H1 (cell line): ENCODE measurements around the gene SRRM3. TPM values are rescaled to one million over a fixed set of nuclear protein-coding genes. Genes with fewer than 3 reads are reported as not detected.

Experiments
- ASH2L ChIP-seq: fragments of 200-600, 300-600 bp; sonication (generic); IDR thresholded peaks from one replicate; pipeline ENCODE4 v1.7.1; 2017; ENCODE audit warnings: low read length
- CBX5 ChIP-seq: fragments of 300-800, 300-1000 bp; sonication (generic); IDR thresholded peaks from 2 replicates; pipeline ENCODE4 v1.7.1; 2016; ENCODE audit warnings: antibody characterized with exemption, low read length, low read depth
- CHD2 ChIP-seq: IDR thresholded peaks from 2 replicates; pipeline ENCODE4 v1.6.1; 2012; ENCODE audit warnings: low read length, improper control_type of control experiment
- CTBP2 ChIP-seq: IDR thresholded peaks from 2 replicates; pipeline ENCODE4 v1.7.0; 2011; ENCODE audit warnings: borderline replicate concordance, mild to moderate bottlenecking, moderate library complexity, mixed read lengths, low read length; ENCODE audit not compliant: insufficient read depth, insufficient read length
- EZH2 ChIP-seq: fragments of 200-600 bp; sonication (generic); IDR thresholded peaks from 2 replicates; pipeline ENCODE4 v1.7.1; 2012; ENCODE audit warnings: low read depth, mild to moderate bottlenecking, moderate library complexity, low read length, inconsistent platforms; ENCODE audit not compliant: severe bottlenecking
- FOSL1 ChIP-seq: IDR thresholded peaks from 2 replicates; pipeline ENCODE4 v1.6.1; 2011; ENCODE audit warnings: mild to moderate bottlenecking, low read depth, low read length, moderate library complexity; ENCODE audit not compliant: insufficient read depth
- HDAC2 ChIP-seq, 2 experiments: fragments of 300-600 bp in 1 of 2; sonication (generic) in 1 of 2; IDR thresholded peaks; 2 replicates each; pipeline ENCODE4 v1.6.1; 2011 to 2012; ENCODE audit warnings: low read depth in 2 of 2, low read length in 2 of 2, mild to moderate bottlenecking in 2 of 2, moderate library complexity in 2 of 2, borderline replicate concordance in 1 of 2, inconsistent platforms in 1 of 2
- KDM4A ChIP-seq: IDR thresholded peaks from one replicate; pipeline ENCODE4 v1.7.1; 2012; ENCODE audit warnings: low read depth, mild to moderate bottlenecking, moderate library complexity, low read length, inconsistent platforms; ENCODE audit not compliant: severe bottlenecking
- NANOG ChIP-seq: IDR thresholded peaks from 2 replicates; pipeline ENCODE4 v1.6.1; 2011; ENCODE audit warnings: low read length, low read depth, mild to moderate bottlenecking, inconsistent platforms; ENCODE audit not compliant: insufficient read depth, poor library complexity, severe bottlenecking
- POU5F1 ChIP-seq: IDR thresholded peaks from 2 replicates; pipeline ENCODE4 v1.6.1; 2011; ENCODE audit warnings: low read depth, mild to moderate bottlenecking, low read length, moderate library complexity
- RXRA ChIP-seq: IDR thresholded peaks from 2 replicates; pipeline ENCODE4 v1.6.1; 2011; ENCODE audit warnings: low read depth, mild to moderate bottlenecking, low read length, moderate library complexity; ENCODE audit not compliant: insufficient read depth
- SIRT6 ChIP-seq: IDR thresholded peaks from one replicate; pipeline ENCODE4 v1.7.1; 2012; ENCODE audit warnings: low read length, inconsistent platforms
- SP1 ChIP-seq: IDR thresholded peaks from 2 replicates; pipeline ENCODE4 v1.6.1; 2011; ENCODE audit warnings: low read depth, low read length
- SUZ12 ChIP-seq: fragments of 200-600 bp; sonication (generic); IDR thresholded peaks from 2 replicates; pipeline ENCODE4 v1.6.1; 2012; ENCODE audit warnings: mild to moderate bottlenecking, inconsistent platforms, low read length, moderate library complexity, mixed read lengths
- TAF1 ChIP-seq: IDR thresholded peaks from 2 replicates; pipeline ENCODE4 v1.6.1; 2011; ENCODE audit warnings: mild to moderate bottlenecking, low read depth, low read length
- ZNF274 ChIP-seq: IDR thresholded peaks from 2 replicates; pipeline ENCODE4 v1.7.0; 2012; ENCODE audit warnings: low read length, borderline replicate concordance; ENCODE audit errors: extremely low read depth
- polyA plus RNA-seq, 7 experiments: library from polyadenylated mRNA; depleted of rRNA in 3 of 7; stranded (reverse) in 5 of 7; unstranded in 2 of 7; fragments of >200 nt in 5 of 7; fragments of 200-250 nt in 2 of 7; gene quantifications; 1 replicate in 5 of 7; 2 replicates in 1 of 7; 4 replicates in 1 of 7; pipeline versions ENCODE4 v1.2.1 to v1.2.3, GENCODE V29; 2011 to 2013; ENCODE audit warnings: missing spikeins in 2 of 7, mixed read lengths in 2 of 7
- total RNA-seq: library from RNA; stranded (reverse); fragmentation: NEBNext Ultra II Directional; extraction: Animal tissue kit (Norgen Biotek cat#: 25700); gene quantifications from 2 replicates; pipeline ENCODE4 v1.2.1, GENCODE V29; 2021
- TF ChIP-seq, protein P1 (sequence below): IDR thresholded peaks from 2 replicates; pipeline ENCODE4 v1.6.1; 2011; ENCODE audit warnings: low read length, improper control_type of control experiment
- TF ChIP-seq, protein P2 (sequence below), 3 experiments: IDR thresholded peaks; 1 replicate in 2 of 3; 2 replicates in 1 of 3; pipeline versions ENCODE4 v1.5.1 to v1.6.1; 2011; ENCODE audit warnings: low read length in 3 of 3, mild to moderate bottlenecking in 3 of 3, inconsistent platforms in 2 of 3, low read depth in 1 of 3, moderate library complexity in 1 of 3; ENCODE audit not compliant: insufficient read depth in 1 of 3; ENCODE audit errors: control extremely low read depth in 1 of 3
- TF ChIP-seq, protein P3 (sequence below): IDR thresholded peaks from 2 replicates; pipeline ENCODE4 v1.6.1; 2012; ENCODE audit warnings: inconsistent platforms

The SRRM3 gene
- total and polyA plus RNA-seq, 2 of the 8 experiments (the other 6 are each of a cell fraction or from before 2014, with no cell fraction given) = 10.4 to 17.4 TPM

DNA sequence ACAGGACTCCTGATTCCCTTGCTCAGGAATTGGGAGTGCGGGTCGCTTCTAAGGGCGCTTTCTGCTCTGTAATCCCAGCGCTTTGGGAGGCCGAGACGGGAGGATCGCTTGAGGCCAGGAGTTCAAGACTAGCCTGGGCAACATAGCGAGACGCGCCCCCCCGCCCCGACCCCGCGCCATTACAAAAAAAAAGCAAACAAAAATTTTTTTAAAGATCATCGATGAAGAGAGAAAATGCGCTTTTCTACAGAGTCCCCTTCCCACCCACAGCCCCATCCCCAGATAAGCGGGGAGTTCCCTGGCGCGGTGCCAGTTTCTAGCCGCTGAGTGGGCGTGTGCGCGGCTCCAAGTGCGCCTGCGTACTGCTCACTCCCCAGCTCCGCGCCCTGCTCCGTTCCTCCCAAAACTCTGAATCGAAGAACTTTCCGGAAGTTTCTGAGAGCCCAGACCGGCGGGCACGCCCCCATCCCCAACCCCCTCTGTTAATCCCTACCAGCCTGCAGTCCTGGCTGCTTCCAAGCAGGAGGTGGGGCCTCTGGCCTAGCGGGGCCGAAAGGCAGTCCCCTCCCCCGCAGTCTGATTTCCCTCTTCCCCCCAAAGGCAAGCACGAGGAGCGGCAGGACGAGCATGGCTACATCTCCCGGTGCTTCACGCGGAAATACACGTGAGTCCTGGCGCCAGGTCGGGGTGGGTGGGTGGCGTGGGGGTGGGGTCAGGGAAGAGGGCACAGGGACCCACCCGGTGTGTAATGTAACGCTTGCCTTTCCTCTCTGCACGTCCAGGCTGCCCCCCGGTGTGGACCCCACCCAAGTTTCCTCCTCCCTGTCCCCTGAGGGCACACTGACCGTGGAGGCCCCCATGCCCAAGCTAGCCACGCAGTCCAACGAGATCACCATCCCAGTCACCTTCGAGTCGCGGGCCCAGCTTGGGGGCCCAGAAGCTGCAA is 101.8 kb downstream of the SRRM3 start (continued):
- TF ChIP-seq ASH2L (peak; percentile 37), SP1 (peak; percentile 93), SIRT6 (no peak), CBX5 (no peak), TAF1 (peak; percentile 66; the same call in 1 of the 2 replicates), EZH2 (no peak), CHD2 (peak; percentile 20; the same call in 1 of the 2 replicates), NANOG (no peak), SUZ12 (no peak), CTBP2 (peak; percentile 82), RXRA (no peak), HDAC2 (IDR thresholded peaks at IDR 0.05; ENCODE audit: borderline replicate concordance in 1 of 2, low read depth in 2 of 2, low read length in 2 of 2) (peak in 1 of 2 experiments; percentile 51; a peak in 1 of 4 replicates), POU5F1 (no peak), KDM4A (no peak), FOSL1 (no peak), ZNF274 (no peak)
- TF ChIP-seq, protein P1, sequence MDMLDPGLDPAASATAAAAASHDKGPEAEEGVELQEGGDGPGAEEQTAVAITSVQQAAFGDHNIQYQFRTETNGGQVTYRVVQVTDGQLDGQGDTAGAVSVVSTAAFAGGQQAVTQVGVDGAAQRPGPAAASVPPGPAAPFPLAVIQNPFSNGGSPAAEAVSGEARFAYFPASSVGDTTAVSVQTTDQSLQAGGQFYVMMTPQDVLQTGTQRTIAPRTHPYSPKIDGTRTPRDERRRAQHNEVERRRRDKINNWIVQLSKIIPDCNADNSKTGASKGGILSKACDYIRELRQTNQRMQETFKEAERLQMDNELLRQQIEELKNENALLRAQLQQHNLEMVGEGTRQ = no peak
- TF ChIP-seq, protein P2, sequence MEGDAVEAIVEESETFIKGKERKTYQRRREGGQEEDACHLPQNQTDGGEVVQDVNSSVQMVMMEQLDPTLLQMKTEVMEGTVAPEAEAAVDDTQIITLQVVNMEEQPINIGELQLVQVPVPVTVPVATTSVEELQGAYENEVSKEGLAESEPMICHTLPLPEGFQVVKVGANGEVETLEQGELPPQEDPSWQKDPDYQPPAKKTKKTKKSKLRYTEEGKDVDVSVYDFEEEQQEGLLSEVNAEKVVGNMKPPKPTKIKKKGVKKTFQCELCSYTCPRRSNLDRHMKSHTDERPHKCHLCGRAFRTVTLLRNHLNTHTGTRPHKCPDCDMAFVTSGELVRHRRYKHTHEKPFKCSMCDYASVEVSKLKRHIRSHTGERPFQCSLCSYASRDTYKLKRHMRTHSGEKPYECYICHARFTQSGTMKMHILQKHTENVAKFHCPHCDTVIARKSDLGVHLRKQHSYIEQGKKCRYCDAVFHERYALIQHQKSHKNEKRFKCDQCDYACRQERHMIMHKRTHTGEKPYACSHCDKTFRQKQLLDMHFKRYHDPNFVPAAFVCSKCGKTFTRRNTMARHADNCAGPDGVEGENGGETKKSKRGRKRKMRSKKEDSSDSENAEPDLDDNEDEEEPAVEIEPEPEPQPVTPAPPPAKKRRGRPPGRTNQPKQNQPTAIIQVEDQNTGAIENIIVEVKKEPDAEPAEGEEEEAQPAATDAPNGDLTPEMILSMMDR (IDR thresholded peaks at IDR 0.05; ENCODE audit: control extremely low read depth in 1 of 3, insufficient read depth in 1 of 3, low read depth in 1 of 3, low read length in 3 of 3) = no peak
- TF ChIP-seq, protein P3, sequence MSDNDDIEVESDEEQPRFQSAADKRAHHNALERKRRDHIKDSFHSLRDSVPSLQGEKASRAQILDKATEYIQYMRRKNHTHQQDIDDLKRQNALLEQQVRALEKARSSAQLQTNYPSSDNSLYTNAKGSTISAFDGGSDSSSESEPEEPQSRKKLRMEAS = peak; percentile 93
